OCI-LY3 (cell line): ENCODE results near the gene THPO.

Experiments used
- CTCF ChIP-seq: fragments of 200-600, 300-600 bp; sonication (generic); IDR thresholded peaks from 2 replicates; pipeline ENCODE4 v1.5.1; 2014; ENCODE audit warnings: antibody characterized with exemption, low read length, low read depth
- EZH2phosphoT487 ChIP-seq: fragments of 200-600 bp; shearing (Covaris generic); IDR thresholded peaks from 2 replicates; pipeline ENCODE4 v1.6.1; 2018; ENCODE audit warnings: antibody characterized with exemption, mixed run types, low read depth

GRCh38 chr3:184389935-184390528 lies 12.0 kb upstream of the THPO start:
- TF ChIP-seq CTCF (no peak), EZH2phosphoT487 (no peak)
